Mesodermal cell (in vitro differentiated cells): ENCODE results near the gene CLSTN3.

Experiments used
- H3K27ac ChIP-seq: 2 replicates; pipeline ENCODE4 v1.7.0; 2013; ENCODE audit warnings: mild to moderate bottlenecking, low read depth, low read length, moderate library complexity; ENCODE audit not compliant: severe bottlenecking
- H3K36me3 ChIP-seq: 2 replicates; pipeline ENCODE4 v1.7.1; 2013; ENCODE audit warnings: mild to moderate bottlenecking, low read length, moderate library complexity; ENCODE audit not compliant: control insufficient read depth, insufficient read depth
- H3K4me1 ChIP-seq: one replicate; pipeline ENCODE4 v1.7.1; 2013; ENCODE audit warnings: mild to moderate bottlenecking, low read length; ENCODE audit not compliant: insufficient read depth, control insufficient read depth, poor library complexity, severe bottlenecking
- H3K4me3 ChIP-seq: 2 replicates; pipeline ENCODE4 v1.7.0; 2013; ENCODE audit warnings: low read length, control low read depth, mild to moderate bottlenecking; ENCODE audit not compliant: insufficient read depth, poor library complexity, severe bottlenecking; ENCODE audit errors: extremely low read depth
- H3K9me3 ChIP-seq: 2 replicates; pipeline ENCODE4 v1.7.1; 2013; ENCODE audit warnings: mild to moderate bottlenecking, low read length, moderate library complexity; ENCODE audit not compliant: control insufficient read depth
- WGBS, 2 experiments: methylation state at CpG; one replicate each; pipeline ENCODE4 v1.1.5; 2013; ENCODE audit warnings: missing lambda C conversion rate in 2 of 2; ENCODE audit not compliant: insufficient coverage in 2 of 2; 5-methylcytosine and 5-hydroxymethylcytosine counted together

CLSTN3 gene

GRCh38 chr12:7116196-7116595 is 14.0 kb upstream of the CLSTN3 start:
- 77 to 87% methylated on average over 2 to 3 of the region's 3 CpGs for WGBS, 2 experiments
- H3K4me3 ChIP-seq = no peak overlapping the region

DNA sequence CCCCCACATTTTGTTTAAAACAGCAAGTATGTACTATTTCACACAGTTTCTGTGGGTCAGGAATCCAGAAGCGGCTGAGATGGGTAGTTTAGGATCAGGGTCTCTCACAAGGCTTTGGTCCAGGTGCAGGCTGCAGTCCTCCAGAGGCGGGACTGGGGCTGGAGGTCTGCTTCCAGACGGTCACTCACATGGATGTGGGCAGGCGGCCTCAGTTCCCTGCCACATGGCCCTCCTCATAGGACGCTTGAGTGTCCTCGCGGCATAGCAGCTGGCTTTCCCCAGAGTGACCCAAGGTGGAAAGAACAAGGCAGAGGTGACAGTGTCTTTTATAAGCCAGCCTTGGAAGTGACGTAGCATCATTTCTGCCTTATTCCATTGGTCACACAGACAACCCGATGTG is 13.3 kb upstream of the CLSTN3 start:
- Histone ChIP-seq H3K27ac (no peak overlapping the region), H3K4me3 (no peak overlapping the region)
- 76 to 84% methylated on average over 8 to 9 of the region's 9 CpGs for WGBS, 2 experiments

More at GRCh38 chr12:7116196-7116595, 14.0 kb upstream of the CLSTN3 start:
- Histone ChIP-seq H3K4me1 (peaks cover 2% of the 10 kb centered on the region), H3K27ac (no peak overlapping the region), H3K36me3 (no peaks in the 10 kb centered on the region), H3K9me3 (no peaks in the 10 kb centered on the region)

GRCh38 chr12:7117670-7118069 is 12.5 kb upstream of the CLSTN3 start:
- Histone ChIP-seq H3K27ac (no peak overlapping the region), H3K36me3 (no peaks in the 10 kb centered on the region), H3K4me1 (peaks cover 2% of the 10 kb centered on the region), H3K4me3 (no peak overlapping the region), H3K9me3 (no peaks in the 10 kb centered on the region)
- WGBS, 2 experiments = 82 to 100% methylated on average over 1 to 3 of the region's 3 CpGs

More for the DNA sequence above, 13.3 kb upstream of the CLSTN3 start:
- peaks cover 2% of the 10 kb centered on the region for H3K4me1 ChIP-seq
- no peaks in the 10 kb centered on the region for H3K36me3 ChIP-seq
- H3K9me3 ChIP-seq = no peaks in the 10 kb centered on the region

DNA sequence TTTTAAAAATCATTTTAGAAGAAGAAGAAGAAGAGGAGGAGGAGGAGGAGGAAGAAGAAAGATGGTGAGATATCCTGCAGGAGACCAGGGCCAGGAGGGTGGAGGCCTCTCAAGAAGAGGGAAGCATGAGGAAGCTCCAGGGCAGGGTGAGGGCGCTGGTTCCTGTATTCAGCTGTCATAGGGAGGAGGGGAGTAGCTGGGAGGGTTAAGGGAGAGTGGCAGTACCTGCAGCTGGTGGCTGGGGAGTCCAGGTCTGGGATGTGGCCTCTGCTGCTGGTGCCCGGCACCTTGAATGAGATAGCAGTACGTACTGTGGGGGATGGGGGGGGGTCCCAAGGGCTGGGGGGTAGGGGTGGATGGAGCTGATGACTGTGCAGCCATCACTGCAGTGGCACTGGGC is 11.3 kb upstream of the CLSTN3 start:
- Histone ChIP-seq H3K36me3 (no peaks in the 10 kb centered on the region), H3K4me3 (no peak overlapping the region), H3K9me3 (no peaks in the 10 kb centered on the region), H3K27ac (no peak overlapping the region), H3K4me1 (peaks cover 2% of the 10 kb centered on the region)
- 63% methylated on average over 1 of the region's 3 CpGs; no CpG with 5 or more reads in 1 of the 2 experiments for WGBS, 2 experiments

DNA sequence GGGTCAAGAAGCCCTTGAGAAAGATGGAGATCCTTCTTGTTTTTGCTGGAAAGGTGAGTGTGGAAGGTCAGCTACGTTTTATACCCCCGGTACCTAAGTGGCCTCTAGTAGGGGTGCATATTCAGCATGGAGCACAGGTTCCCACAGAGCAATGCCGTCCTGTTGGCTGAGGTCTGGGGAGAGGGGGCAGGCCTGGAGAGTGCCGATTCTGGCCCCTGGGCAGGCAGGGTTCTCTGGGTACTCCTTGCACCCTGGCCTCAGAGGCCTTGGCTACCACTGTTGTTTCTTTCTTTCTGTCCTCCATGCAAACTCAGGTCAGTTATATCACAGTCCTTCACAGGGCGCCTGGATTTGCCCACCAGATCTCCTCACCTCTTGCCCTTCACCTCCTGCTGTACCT is 10.0 kb upstream of the CLSTN3 start:
- Histone ChIP-seq H3K4me3 (no peak overlapping the region), H3K9me3 (no peaks in the 10 kb centered on the region), H3K36me3 (no peaks in the 10 kb centered on the region), H3K27ac (no peak overlapping the region), H3K4me1 (peaks cover 2% of the 10 kb centered on the region)
- WGBS, 2 experiments = 81 to 92% methylated on average over 4 to 5 of the region's 5 CpGs

DNA sequence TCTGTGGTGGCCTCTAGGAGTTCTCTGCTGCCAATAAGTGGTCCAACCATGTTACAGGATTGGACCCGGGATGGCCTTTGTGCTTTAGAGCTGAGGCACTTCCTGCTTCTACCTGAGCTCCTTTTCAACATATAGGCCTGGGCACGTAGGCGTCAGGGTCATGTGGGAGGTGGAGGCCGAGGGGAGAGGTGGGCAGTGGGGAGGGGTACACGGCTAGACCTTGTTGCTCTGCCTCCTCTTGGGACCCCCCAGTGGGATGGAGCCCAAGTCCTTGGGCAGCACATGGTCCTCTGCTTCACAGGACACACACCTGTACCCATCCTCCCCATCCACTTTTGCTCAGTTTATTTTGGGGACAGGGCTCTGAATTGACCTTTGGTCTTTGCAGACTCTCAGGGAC is 8.8 kb upstream of the CLSTN3 start:
- no peaks in the 10 kb centered on the region for H3K36me3 ChIP-seq
- H3K4me1 ChIP-seq = peaks cover 2% of the 10 kb centered on the region
- no peak overlapping the region for H3K4me3 ChIP-seq
- WGBS, 2 experiments = 82 to 90% methylated on average over 1 to 5 of the region's 5 CpGs
- no peak overlapping the region for H3K27ac ChIP-seq
- no peaks in the 10 kb centered on the region for H3K9me3 ChIP-seq

- Histone ChIP-seq H3K36me3 (no peaks in the 10 kb centered on the region), H3K27ac (no peak overlapping the region), H3K9me3 (no peaks in the 10 kb centered on the region), H3K4me1 (no peaks in the 10 kb centered on the region), H3K4me3 (no peak overlapping the region)
- WGBS, 2 experiments = 90 to 92% methylated on average over 4 to 5 of the region's 7 CpGs
Observed at GRCh38 chr12:7122811-7123769, 7.1 kb upstream of the CLSTN3 start.

GRCh38 chr12:7123806-7124522 is 6.2 kb upstream of the CLSTN3 start:
- no peaks in the 10 kb centered on the region for H3K9me3 ChIP-seq
- H3K4me3 ChIP-seq = no peak overlapping the region
- H3K4me1 ChIP-seq = no peaks in the 10 kb centered on the region
- WGBS, 2 experiments = 79 to 89% methylated on average over 4 to 5 of the region's 11 CpGs
- H3K36me3 ChIP-seq = no peaks in the 10 kb centered on the region
- no peak overlapping the region for H3K27ac ChIP-seq

- H3K27ac ChIP-seq = no peak overlapping the region
- no peak overlapping the region for H3K4me3 ChIP-seq
- WGBS, 2 experiments = 68 to 81% methylated on average over 2 to 3 of the region's 4 CpGs
- no peaks in the 10 kb centered on the region for H3K4me1 ChIP-seq
- H3K9me3 ChIP-seq = no peaks in the 10 kb centered on the region
- H3K36me3 ChIP-seq = no peaks in the 10 kb centered on the region
Observed at GRCh38 chr12:7125632-7126227, 4.4 kb upstream of the CLSTN3 start.

DNA sequence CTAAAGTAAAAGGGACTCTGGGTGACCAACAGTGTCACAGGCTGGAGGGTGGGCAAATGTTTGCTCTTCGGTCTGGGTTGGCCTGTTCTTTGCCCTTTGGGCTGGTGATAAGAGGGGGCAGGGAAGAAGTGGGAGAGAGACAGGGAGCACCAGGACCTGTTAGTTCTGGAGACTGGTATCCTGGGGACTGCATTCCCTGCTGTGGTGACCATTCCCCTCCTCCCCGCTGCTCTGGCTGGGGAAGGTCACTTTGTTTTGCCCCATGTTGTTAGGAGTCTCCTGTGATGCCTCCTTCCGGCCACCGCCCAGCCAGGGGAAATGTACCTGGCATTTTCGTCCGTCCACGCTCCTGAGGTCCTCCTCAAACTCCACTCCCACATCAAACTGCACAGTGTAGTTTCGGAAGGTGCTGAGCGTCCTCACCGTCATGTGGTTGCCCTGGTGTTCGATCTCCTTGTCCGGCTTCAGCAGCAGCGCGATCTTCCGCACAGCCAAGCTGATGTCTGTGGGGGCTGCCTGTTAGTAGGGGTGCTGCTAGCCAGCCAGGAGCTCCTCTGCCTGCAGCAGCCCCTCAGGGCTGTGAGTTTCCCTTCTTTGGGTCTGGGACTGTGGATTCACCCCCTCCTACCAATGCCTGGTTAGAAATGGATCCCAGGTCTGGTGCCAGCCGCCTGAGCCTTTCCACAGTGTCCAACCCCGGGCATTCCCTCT is 2.1 kb upstream of the CLSTN3 start:
- Histone ChIP-seq H3K36me3 (no peaks in the 10 kb centered on the region), H3K4me3 (no peak overlapping the region), H3K9me3 (no peaks in the 10 kb centered on the region), H3K27ac (no peak overlapping the region), H3K4me1 (no peaks in the 10 kb centered on the region)
- WGBS, 2 experiments = 83 to 91% methylated on average over 14 to 16 of the region's 17 CpGs
